ENCODE data around the gene CGREF1.

DNA sequence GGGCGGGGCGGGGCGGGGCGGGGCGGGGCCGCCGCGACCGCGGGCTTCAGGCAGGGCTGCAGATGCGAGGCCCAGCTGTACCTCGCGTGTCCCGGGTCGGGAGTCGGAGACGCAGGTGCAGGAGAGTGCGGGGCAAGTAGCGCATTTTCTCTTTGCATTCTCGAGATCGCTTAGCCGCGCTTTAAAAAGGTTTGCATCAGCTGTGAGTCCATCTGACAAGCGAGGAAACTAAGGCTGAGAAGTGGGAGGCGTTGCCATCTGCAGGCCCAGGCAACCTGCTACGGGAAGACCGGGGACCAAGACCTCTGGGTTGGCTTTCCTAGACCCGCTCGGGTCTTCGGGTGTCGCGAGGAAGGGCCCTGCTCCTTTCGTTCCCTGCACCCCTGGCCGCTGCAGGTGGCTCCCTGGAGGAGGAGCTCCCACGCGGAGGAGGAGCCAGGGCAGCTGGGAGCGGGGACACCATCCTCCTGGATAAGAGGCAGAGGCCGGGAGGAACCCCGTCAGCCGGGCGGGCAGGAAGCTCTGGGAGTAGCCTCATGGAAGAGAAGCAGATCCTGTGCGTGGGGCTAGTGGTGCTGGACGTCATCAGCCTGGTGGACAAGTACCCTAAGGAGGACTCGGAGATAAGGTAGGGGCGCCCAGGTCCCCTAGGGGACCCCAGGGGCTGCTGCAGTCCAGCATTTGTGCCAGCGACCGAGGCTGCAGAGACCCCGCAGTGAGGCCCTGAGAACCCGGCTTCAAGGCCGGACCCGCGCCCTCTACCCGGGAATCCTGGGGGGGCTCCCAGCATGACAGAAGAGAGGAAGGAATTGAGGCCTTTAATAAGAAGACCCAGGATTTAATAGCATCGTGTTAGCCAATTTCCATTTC, 32.0 kb downstream of the CGREF1 start, which contains the start of gene KHK:
- TF ChIP-seq CTCF (conservative IDR thresholded peaks at IDR 0.05) (no peak), EZH2 (IDR thresholded peaks at IDR 0.05; ENCODE audit: low read depth) (no peak)

Measured in PC-9 (cell line).